H1 (cell line): ENCODE data around the gene TENT4B. TPM values are rescaled to one million over a fixed set of nuclear protein-coding genes. Genes with fewer than 3 reads are reported as not detected.

Experiments
- CTCF ChIA-PET: fragments of 300-600 bp; sonication (Branson Sonifier 250); formaldehyde crosslinking; loops from one replicate; lab custom pipeline; 2021; ENCODE audit not compliant: partially characterized antibody; lab: Charles Lee
- POLR2A ChIA-PET: fragments of 300-600 bp; sonication (Branson Sonifier 250); formaldehyde crosslinking; loops from one replicate; lab custom pipeline; 2021; ENCODE audit warnings: inconsistent platforms; ENCODE audit not compliant: partially characterized antibody; lab: Charles Lee
- DNase-seq, 2 experiments: peaks; one replicate each; pipeline versions ENCODE4 v3.0.0 to v3.0.0-alpha.2; 2010 to 2022; ENCODE audit warnings: low spot score in 2 of 2, low read depth in 1 of 2, mixed read lengths in 1 of 2
- FAIRE-seq: peaks from 2 replicates; lab custom pipeline; 2011; peaks lifted over from hg19 to GRCh38; lab: Jason Lieb, UNC
- H2AFZ ChIP-seq: 2 replicates; pipeline ENCODE4 v1.8.1; 2012; ENCODE audit warnings: low read length, inconsistent platforms
- H2AK5ac ChIP-seq: 2 replicates; pipeline ENCODE4 v1.6.1; 2013; ENCODE audit warnings: low read depth, low read length
- H2BK120ac ChIP-seq: replicated peaks from 2 replicates; pipeline ENCODE3; 2013; ENCODE audit warnings: low read depth, low read length, inconsistent platforms
- H2BK12ac ChIP-seq: 2 replicates; pipeline ENCODE4 v1.6.1; 2013; ENCODE audit warnings: low read depth, low read length
- H2BK15ac ChIP-seq: 2 replicates; pipeline ENCODE4 v1.6.1; 2013; ENCODE audit warnings: low read length
- H2BK20ac ChIP-seq: 2 replicates; pipeline ENCODE4 v1.6.1; 2013; ENCODE audit warnings: low read length
- H2BK5ac ChIP-seq: 2 replicates; pipeline ENCODE4 v1.6.1; 2013; ENCODE audit warnings: low read depth, low read length
- H3K14ac ChIP-seq: 2 replicates; pipeline ENCODE4 v1.6.1; 2013; ENCODE audit warnings: inconsistent platforms; ENCODE audit not compliant: insufficient read length
- H3K18ac ChIP-seq: 2 replicates; pipeline ENCODE4 v1.6.1; 2013; ENCODE audit warnings: low read length; ENCODE audit errors: extremely low read depth
- H3K23ac ChIP-seq: 2 replicates; pipeline ENCODE4 v1.6.1; 2013; ENCODE audit warnings: inconsistent platforms; ENCODE audit not compliant: insufficient read length
- H3K23me2 ChIP-seq: 2 replicates; pipeline ENCODE4 v1.6.1; 2013; ENCODE audit warnings: low read depth, low read length
- H3K27ac ChIP-seq: 2 replicates; pipeline ENCODE4 v1.6.1; 2011; ENCODE audit warnings: low read depth, low read length, inconsistent platforms
- H3K27me3 ChIP-seq, 4 experiments: replicated peaks in 1 of 4; 1 replicate in 1 of 4; 2 replicates in 3 of 4; pipeline versions ENCODE4 v1.6.1 to v1.8.1; 2011 to 2013; ENCODE audit warnings: low read length in 3 of 4, mild to moderate bottlenecking in 3 of 4, inconsistent platforms in 2 of 4, mixed read lengths in 2 of 4, moderate library complexity in 1 of 4; ENCODE audit not compliant: control insufficient read depth in 3 of 4, insufficient read depth in 3 of 4; ENCODE audit errors: extremely low read depth in 1 of 4
- H3K36me3 ChIP-seq, 4 experiments: 2 replicates each; pipeline versions ENCODE4 v1.6.1 to v1.8.1; 2011 to 2013; ENCODE audit warnings: mild to moderate bottlenecking in 4 of 4, low read length in 3 of 4, moderate library complexity in 2 of 4, control low read depth in 1 of 4, inconsistent platforms in 1 of 4; ENCODE audit not compliant: insufficient read depth in 4 of 4, control insufficient read depth in 2 of 4
- H3K4ac ChIP-seq: replicated peaks from 2 replicates; pipeline ENCODE3; 2013; ENCODE audit warnings: low read length, low read depth, mixed read lengths, inconsistent platforms; ENCODE audit not compliant: insufficient read length
- H3K4me1 ChIP-seq, 4 experiments: replicated peaks in 1 of 4; 1 replicate in 1 of 4; 2 replicates in 3 of 4; pipeline versions ENCODE4 v1.6.1 to v1.8.1; 2011 to 2013; ENCODE audit warnings: low read length in 3 of 4, inconsistent platforms in 2 of 4, mixed read lengths in 1 of 4; ENCODE audit not compliant: insufficient read depth in 4 of 4, control insufficient read depth in 3 of 4
- H3K4me2 ChIP-seq, 2 experiments: 2 replicates each; pipeline versions ENCODE4 v1.6.1 to v1.8.1; 2011 to 2013; ENCODE audit warnings: low read depth in 2 of 2, low read length in 2 of 2, control low read depth in 1 of 2, inconsistent platforms in 1 of 2, mild to moderate bottlenecking in 1 of 2; ENCODE audit not compliant: insufficient read depth in 1 of 2
- H3K4me3 ChIP-seq, 4 experiments: fragments of 200-600, 300-600 bp in 1 of 4; sonication (generic), shearing (Covaris generic), sonication (Bioruptor Twin) in 1 of 4; 2 replicates each; pipeline versions ENCODE4 v1.5.1 to v1.8.1; 2011 to 2016; ENCODE audit warnings: low read length in 4 of 4, low read depth in 3 of 4, control low read depth in 2 of 4, inconsistent platforms in 2 of 4, mild to moderate bottlenecking in 2 of 4, mixed read lengths in 1 of 4, moderate library complexity in 1 of 4; ENCODE audit not compliant: insufficient read depth in 2 of 4; ENCODE audit errors: extremely low read depth in 1 of 4
- H3K56ac ChIP-seq: replicated peaks from 2 replicates; pipeline ENCODE3; 2013; ENCODE audit warnings: low read depth, mild to moderate bottlenecking, mixed read lengths, low read length, inconsistent platforms; ENCODE audit not compliant: insufficient read length
- H3K79me1 ChIP-seq: 2 replicates; pipeline ENCODE4 v1.6.1; 2013; ENCODE audit warnings: low read depth, low read length, control low read depth
- H3K79me2 ChIP-seq, 2 experiments: 2 replicates each; pipeline versions ENCODE4 v1.6.1 to v1.8.1; 2012 to 2013; ENCODE audit warnings: low read length in 2 of 2, mild to moderate bottlenecking in 2 of 2, inconsistent platforms in 1 of 2; ENCODE audit not compliant: insufficient read depth in 2 of 2, control insufficient read depth in 1 of 2
- H3K9ac ChIP-seq, 4 experiments: replicated peaks in 1 of 4; 1 replicate in 1 of 4; 2 replicates in 3 of 4; pipeline versions ENCODE4 v1.6.1 to v1.8.1; 2011 to 2013; ENCODE audit warnings: low read depth in 3 of 4, low read length in 3 of 4, control low read depth in 2 of 4, mild to moderate bottlenecking in 2 of 4, moderate library complexity in 2 of 4, inconsistent platforms in 1 of 4; ENCODE audit errors: extremely low read depth in 1 of 4
- H3K9me3 ChIP-seq, 2 experiments: 2 replicates each; pipeline versions ENCODE4 v1.6.1 to v1.8.1; 2012 to 2013; ENCODE audit warnings: mild to moderate bottlenecking in 2 of 2, moderate library complexity in 2 of 2, control low read depth in 1 of 2, inconsistent platforms in 1 of 2, low read depth in 1 of 2, low read length in 1 of 2, mixed read lengths in 1 of 2; ENCODE audit not compliant: insufficient read depth in 2 of 2
- H4K20me1 ChIP-seq, 2 experiments: replicated peaks in 1 of 2; 2 replicates each; pipeline versions ENCODE3 to v1.8.1; 2011 to 2013; ENCODE audit warnings: inconsistent platforms in 2 of 2, low read length in 2 of 2, mild to moderate bottlenecking in 1 of 2; ENCODE audit not compliant: insufficient read depth in 2 of 2, control insufficient read depth in 1 of 2
- H4K5ac ChIP-seq: 2 replicates; pipeline ENCODE4 v1.6.1; 2013; ENCODE audit warnings: low read length, low read depth, mixed read lengths, inconsistent platforms; ENCODE audit not compliant: insufficient read length
- H4K8ac ChIP-seq: 2 replicates; pipeline ENCODE4 v1.8.0; 2013; ENCODE audit warnings: mild to moderate bottlenecking, moderate library complexity, low read length, inconsistent platforms; ENCODE audit not compliant: insufficient read depth; ENCODE audit errors: extremely low read depth
- H4K91ac ChIP-seq: replicated peaks from 2 replicates; pipeline ENCODE3; 2013; ENCODE audit warnings: low read length, mixed read lengths, inconsistent platforms; ENCODE audit not compliant: insufficient read length
- EP300 ChIP-seq, 2 experiments: IDR thresholded peaks; 1 replicate in 1 of 2; 2 replicates in 1 of 2; pipeline ENCODE4 v1.6.1; 2011 to 2012; ENCODE audit warnings: low read depth in 2 of 2, low read length in 2 of 2, mild to moderate bottlenecking in 2 of 2, borderline replicate concordance in 1 of 2, inconsistent platforms in 1 of 2, moderate library complexity in 1 of 2
- TEAD4 ChIP-seq: IDR thresholded peaks from 2 replicates; pipeline ENCODE4 v1.6.1; 2012; ENCODE audit warnings: low read depth, low read length, inconsistent platforms, mixed read lengths
- WGBS, 2 experiments: shearing (Covaris generic) in 1 of 2; methylation state at CpG; one replicate each; pipeline versions ENCODE4 v1.1.6 to v1.1.7; 2013 to 2015; ENCODE audit warnings: low lambda C conversion rate in 2 of 2, mixed read lengths in 2 of 2, inconsistent platforms in 1 of 2, low coverage in 1 of 2, missing lambda C conversion rate in 1 of 2; ENCODE audit not compliant: insufficient replicate concordance in 2 of 2, insufficient coverage in 1 of 2, insufficient read length in 1 of 2; ENCODE audit errors: extremely low coverage in 1 of 2, missing lambda C conversion rate in 1 of 2; 5-methylcytosine and 5-hydroxymethylcytosine counted together
- polyA plus RNA-seq, 7 experiments: library from polyadenylated mRNA; depleted of rRNA in 3 of 7; stranded (reverse) in 5 of 7; unstranded in 2 of 7; fragments of >200 nt in 5 of 7; fragments of 200-250 nt in 2 of 7; gene quantifications; 1 replicate in 5 of 7; 2 replicates in 1 of 7; 4 replicates in 1 of 7; pipeline versions ENCODE4 v1.2.1 to v1.2.3, GENCODE V29; 2011 to 2013; ENCODE audit warnings: missing spikeins in 2 of 7, mixed read lengths in 2 of 7
- total RNA-seq: library from RNA; stranded (reverse); fragmentation: NEBNext Ultra II Directional; extraction: Animal tissue kit (Norgen Biotek cat#: 25700); gene quantifications from 2 replicates; pipeline ENCODE4 v1.2.1, GENCODE V29; 2021

The TENT4B gene
- total and polyA plus RNA-seq, 2 of the 8 experiments (the other 6 are each of a cell fraction or from before 2014, with no cell fraction given): 4.2 to 15.7 TPM

DNA sequence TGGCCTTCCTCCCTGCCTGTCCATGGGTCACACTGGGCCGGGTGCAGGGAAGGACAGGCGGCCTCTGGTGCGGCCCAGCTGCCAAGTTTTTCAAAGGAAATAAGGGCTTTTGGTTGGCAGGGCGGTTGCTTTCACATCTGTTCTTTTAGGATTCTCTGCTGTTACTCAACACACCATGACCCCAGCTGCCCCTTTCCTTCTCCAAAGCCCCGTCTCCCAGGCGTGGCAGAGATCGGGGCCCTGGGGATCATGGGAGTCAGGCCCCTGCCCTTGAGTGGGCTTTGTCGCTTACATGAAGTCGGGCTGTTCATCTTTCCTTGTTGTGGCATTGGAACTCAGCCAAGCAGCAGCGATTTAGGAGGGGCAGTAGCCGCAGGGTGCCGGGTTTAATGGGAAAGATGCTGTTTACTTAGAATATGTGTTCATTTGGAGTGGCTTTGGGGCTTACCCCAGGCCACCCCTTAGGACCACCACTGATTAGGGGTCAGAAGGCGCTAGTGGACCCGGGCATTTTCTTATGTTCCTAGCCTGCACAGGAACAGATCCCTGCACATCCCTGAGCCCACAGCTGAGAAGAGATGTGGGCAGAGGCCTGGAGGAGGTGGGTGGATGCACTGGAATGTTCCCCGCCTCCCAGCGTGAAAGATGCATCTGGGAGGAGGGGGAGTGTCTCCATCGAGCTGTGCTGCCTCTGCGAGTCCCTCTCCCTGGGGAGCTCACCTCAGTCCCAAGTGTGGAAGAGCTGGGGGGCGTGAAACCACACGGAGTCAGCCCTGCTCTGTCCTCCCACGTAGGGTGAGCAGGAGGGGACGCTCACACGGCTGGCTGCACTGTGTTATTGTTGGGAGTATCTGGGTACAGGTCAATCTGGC, 106.5 kb downstream of the TENT4B start:
- no peaks in the 10 kb centered on the region for H3K27me3 ChIP-seq
- no peak overlapping the region for H3K23ac ChIP-seq
- H2BK20ac ChIP-seq: no peak overlapping the region
- no peak overlapping the region for H3K4me3 ChIP-seq
- no peak overlapping the region for H2BK15ac ChIP-seq
- no peak overlapping the region for H2BK5ac ChIP-seq
- no peak overlapping the region for H3K27ac ChIP-seq
- FAIRE-seq (no peak), DNase-seq (no peak)
- no peak overlapping the region for H3K4me2 ChIP-seq
- H4K8ac ChIP-seq: peak overlapping the region; percentile 29; the same call in 1 of the 2 replicates
- no peaks in the 10 kb centered on the region for H3K36me3 ChIP-seq
- H4K91ac ChIP-seq: no peak overlapping the region
- H3K56ac ChIP-seq: no peak overlapping the region
- ChIA-PET POLR2A (no interaction called here), CTCF (interaction anchor here (1.0 to 1.9 kb wide), 8 partner anchors 9 to 95 kb away, joined by 3 to 6 read pairs (median 4); no protein-coding TSS in a partner anchor)
- 0 out of 2 replicates have a peak, but pooled peaks have one; percentile 6 for TF ChIP-seq TEAD4
- TF ChIP-seq EP300 (IDR thresholded peaks at IDR 0.05; ENCODE audit: borderline replicate concordance in 1 of 2, low read depth in 2 of 2, low read length in 2 of 2): no peak
- H4K5ac ChIP-seq: no peak overlapping the region
- H3K4ac ChIP-seq: no peak overlapping the region
- no peaks in the 10 kb centered on the region for H3K23me2 ChIP-seq
- no peaks in the 10 kb centered on the region for H3K79me2 ChIP-seq
- peaks cover 0 to 4% (median 1%) of the 10 kb centered on the region in 4 experiments; a peak in 2 of 7 replicates for H3K4me1 ChIP-seq
- H2BK12ac ChIP-seq: no peak overlapping the region
- WGBS, 2 experiments: 80% methylated on average over 23 of the region's 23 CpGs; no CpG with 5 or more reads in 1 of the 2 experiments
- no peaks in the 10 kb centered on the region for H4K20me1 ChIP-seq
- H3K79me1 ChIP-seq: no peaks in the 10 kb centered on the region; the same call in 1 of the 2 replicates
- H3K9me3 ChIP-seq: no peaks in the 10 kb centered on the region
- no peak overlapping the region for H3K18ac ChIP-seq
- H2BK120ac ChIP-seq: no peak overlapping the region
- H3K14ac ChIP-seq: no peak overlapping the region
- no peak overlapping the region for H2AK5ac ChIP-seq
- H3K9ac ChIP-seq: no peak overlapping the region
- H2AFZ ChIP-seq: no peak overlapping the region
